BJ (cell line): ENCODE data around the gene GREM1. TPM values are rescaled to one million over a fixed set of nuclear protein-coding genes. Genes with fewer than 3 reads are reported as not detected.

Experiments used
- CTCF ChIA-PET: fragments of 350-600 bp; formaldehyde crosslinking; extraction: SDS; loops from one replicate; lab custom pipeline; 2021; ENCODE audit warnings: antibody characterized with exemption, inconsistent platforms; lab: Yijun Ruan, JAX
- POLR2A ChIA-PET: fragments of 300-600 bp; sonication (Branson Sonifier 250); formaldehyde crosslinking; extraction: SDS; loops from one replicate; lab custom pipeline; 2021; ENCODE audit warnings: antibody characterized with exemption; lab: Charles Lee
- DNase-seq: peaks from one replicate; pipeline ENCODE4 v3.0.0-alpha.2; 2011; ENCODE audit warnings: low read depth
- H3K27me3 ChIP-seq: 2 replicates; pipeline ENCODE4 v1.6.0; 2011; ENCODE audit warnings: low read length; ENCODE audit not compliant: control insufficient read depth, insufficient read depth
- H3K36me3 ChIP-seq: 2 replicates; pipeline ENCODE4 v1.5.1; 2011; ENCODE audit warnings: low read length; ENCODE audit not compliant: control insufficient read depth, insufficient read depth
- H3K4me3 ChIP-seq: 2 replicates; pipeline ENCODE4 v1.5.1; 2011; ENCODE audit warnings: low read depth, mild to moderate bottlenecking, control low read depth, low read length
- polyA minus RNA-seq: library from RNA; depleted of rRNA, polyadenylated mRNA; stranded (reverse); fragments of >200 nt; gene quantifications from 2 replicates; pipeline ENCODE4 v1.2.3, GENCODE V29; 2011; rRNA and poly(A)+ RNA removed
- polyA plus RNA-seq: library from polyadenylated mRNA; depleted of rRNA; stranded (reverse); fragments of >200 nt; gene quantifications from 2 replicates; pipeline ENCODE4 v1.2.3, GENCODE V29; 2011; rRNA removed
- TF ChIP-seq, protein P1 (sequence below): IDR thresholded peaks from 2 replicates; pipeline ENCODE4 v1.5.1; 2011; ENCODE audit warnings: low read depth, mild to moderate bottlenecking, control low read depth, inconsistent platforms, low read length, moderate library complexity; ENCODE audit not compliant: insufficient read depth

Gene GREM1
- polyA plus RNA-seq: 2,051 and 2,694 TPM in 2 replicates
- 1,647 and 2,147 TPM in 2 replicates for polyA minus RNA-seq

DNA sequence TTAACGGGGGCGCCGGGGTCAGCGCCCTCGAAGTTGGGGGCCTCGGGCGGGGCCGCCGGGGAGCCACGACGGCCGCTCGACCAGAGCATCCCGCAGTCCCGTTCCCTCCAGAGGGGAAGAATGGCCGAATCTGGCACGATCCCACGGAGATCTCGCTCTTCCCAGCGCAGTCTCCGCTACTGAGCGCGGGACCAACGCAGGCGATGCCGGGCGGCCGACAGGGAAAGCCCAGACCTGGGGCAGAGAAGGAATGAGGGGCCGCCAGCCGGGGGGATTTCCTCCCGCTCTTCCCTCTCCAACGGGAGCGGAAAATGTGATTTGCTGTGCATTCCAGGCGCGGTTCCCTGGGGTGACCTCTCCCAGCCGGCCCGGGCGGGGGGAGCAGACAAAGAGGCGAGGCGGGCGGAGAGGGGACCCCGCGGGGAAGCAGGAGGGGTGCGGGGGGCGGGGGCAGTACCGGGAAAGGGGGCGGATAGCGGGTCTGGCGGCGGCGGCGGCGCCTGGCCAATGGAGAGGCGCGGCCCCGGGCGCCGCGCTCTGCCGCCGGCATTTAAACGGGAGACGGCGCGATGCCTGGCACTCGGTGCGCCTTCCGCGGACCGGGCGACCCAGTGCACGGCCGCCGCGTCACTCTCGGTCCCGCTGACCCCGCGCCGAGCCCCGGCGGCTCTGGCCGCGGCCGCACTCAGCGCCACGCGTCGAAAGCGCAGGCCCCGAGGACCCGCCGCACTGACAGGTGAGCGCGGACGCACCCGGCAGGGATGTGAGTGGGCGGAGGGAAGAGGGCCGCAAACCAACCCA, at the start of gene GREM1:
TSS of gene GREM1 (plus strand) at position 579 of the 801 bp plus-strand sequence. CDS start 12,687 bp downstream, outside the sequence.
- no peaks in the 10 kb centered on the region for H3K27me3 ChIP-seq
- ChIA-PET CTCF (interaction anchor here (2.2 to 4.5 kb wide), 2 partner anchors 55 kb away, joined by 13 to 24 read pairs; no protein-coding TSS in a partner anchor), POLR2A (no interaction called here)
- peak within 1 kb of the TSS; percentile 92 for H3K4me3 ChIP-seq
- TF ChIP-seq, protein P1, sequence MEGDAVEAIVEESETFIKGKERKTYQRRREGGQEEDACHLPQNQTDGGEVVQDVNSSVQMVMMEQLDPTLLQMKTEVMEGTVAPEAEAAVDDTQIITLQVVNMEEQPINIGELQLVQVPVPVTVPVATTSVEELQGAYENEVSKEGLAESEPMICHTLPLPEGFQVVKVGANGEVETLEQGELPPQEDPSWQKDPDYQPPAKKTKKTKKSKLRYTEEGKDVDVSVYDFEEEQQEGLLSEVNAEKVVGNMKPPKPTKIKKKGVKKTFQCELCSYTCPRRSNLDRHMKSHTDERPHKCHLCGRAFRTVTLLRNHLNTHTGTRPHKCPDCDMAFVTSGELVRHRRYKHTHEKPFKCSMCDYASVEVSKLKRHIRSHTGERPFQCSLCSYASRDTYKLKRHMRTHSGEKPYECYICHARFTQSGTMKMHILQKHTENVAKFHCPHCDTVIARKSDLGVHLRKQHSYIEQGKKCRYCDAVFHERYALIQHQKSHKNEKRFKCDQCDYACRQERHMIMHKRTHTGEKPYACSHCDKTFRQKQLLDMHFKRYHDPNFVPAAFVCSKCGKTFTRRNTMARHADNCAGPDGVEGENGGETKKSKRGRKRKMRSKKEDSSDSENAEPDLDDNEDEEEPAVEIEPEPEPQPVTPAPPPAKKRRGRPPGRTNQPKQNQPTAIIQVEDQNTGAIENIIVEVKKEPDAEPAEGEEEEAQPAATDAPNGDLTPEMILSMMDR: no peak
- no peak for DNase-seq
- peaks cover 3% of the 10 kb centered on the region for H3K36me3 ChIP-seq

DNA sequence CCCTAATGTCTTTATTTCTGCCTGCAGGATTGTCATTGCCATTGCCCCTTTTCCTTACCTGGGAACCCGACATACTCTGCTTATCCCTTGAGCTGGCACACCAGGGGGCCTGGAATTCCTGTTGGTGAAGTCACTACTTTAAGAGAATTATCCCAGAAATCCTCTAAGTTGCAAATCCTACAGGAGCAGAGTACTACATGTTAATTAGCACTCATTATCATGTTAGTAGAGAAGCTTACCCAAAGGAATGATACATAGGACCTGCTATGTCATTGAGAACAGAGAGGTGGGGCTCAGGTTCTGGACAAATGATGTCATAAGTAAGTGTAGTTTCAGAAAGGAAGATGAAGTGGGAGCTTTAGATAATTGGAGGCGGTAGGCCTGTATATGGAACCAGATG, 48.9 kb upstream of the GREM1 start:
- DNase-seq: no peak
- POLR2A ChIA-PET: interaction anchor here (0.6 kb wide), 1 partner anchor 171 kb away, joined by 3 read pairs; no protein-coding TSS in a partner anchor

DNA sequence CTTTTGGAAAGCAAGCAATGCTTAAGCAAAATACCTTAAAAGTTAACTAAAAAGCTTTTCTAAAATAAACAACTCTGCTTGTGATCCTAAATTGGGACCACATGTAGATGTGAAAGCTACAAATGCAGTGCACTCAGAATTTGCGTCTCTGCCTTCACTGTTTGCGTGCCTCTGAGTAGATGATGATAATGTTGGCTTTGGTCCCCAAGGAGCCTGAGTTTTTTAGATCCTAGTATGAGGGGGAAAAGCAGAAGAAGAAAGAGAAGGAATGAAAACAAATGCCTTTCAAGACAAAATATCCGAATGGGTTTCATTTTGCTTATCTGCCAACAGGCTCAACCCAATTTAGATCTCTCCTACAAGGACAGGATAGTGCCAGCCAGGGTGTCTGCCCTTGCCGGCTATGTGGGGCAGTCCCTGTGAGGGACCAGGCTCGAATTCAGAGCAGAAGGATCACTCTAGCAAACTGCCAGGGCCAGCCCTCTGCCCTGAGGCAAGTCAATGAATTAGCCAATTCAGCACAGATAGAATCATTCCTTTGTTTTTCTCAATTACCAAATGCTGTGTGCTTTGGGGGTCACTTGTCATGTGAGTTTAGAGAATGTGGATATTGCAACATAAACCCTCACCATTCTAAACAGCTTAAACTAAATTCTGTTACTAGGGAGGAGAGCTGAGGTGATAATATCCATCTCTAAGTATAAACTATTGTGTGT, 47.8 kb upstream of the GREM1 start:
- TF ChIP-seq, protein P1: no peak
- ChIA-PET POLR2A (interaction anchor here (0.6 to 0.8 kb wide), 5 partner anchors 34 to 185 kb away, joined by 5 to 8 read pairs (median 7); no protein-coding TSS in a partner anchor), CTCF (interaction anchor here (0.6 to 3.6 kb wide), 15 partner anchors 8 to 324 kb away, joined by 3 to 12 read pairs (median 3); no protein-coding TSS in a partner anchor)
- Histone ChIP-seq H3K27me3 (no peaks in the 10 kb centered on the region), H3K4me3 (peak overlapping the region; percentile 22), H3K36me3 (no peaks in the 10 kb centered on the region)
- peak; percentile 87 for DNase-seq

More for the DNA sequence above, 48.9 kb upstream of the GREM1 start:
- TF ChIP-seq, protein P1: no peak
- Histone ChIP-seq H3K4me3 (no peak overlapping the region), H3K36me3 (no peaks in the 10 kb centered on the region), H3K27me3 (no peaks in the 10 kb centered on the region)
- CTCF ChIA-PET: interaction anchor here (0.8 to 3.6 kb wide), 12 partner anchors 11 to 325 kb away, joined by 3 to 12 read pairs (median 4); no protein-coding TSS in a partner anchor

DNA sequence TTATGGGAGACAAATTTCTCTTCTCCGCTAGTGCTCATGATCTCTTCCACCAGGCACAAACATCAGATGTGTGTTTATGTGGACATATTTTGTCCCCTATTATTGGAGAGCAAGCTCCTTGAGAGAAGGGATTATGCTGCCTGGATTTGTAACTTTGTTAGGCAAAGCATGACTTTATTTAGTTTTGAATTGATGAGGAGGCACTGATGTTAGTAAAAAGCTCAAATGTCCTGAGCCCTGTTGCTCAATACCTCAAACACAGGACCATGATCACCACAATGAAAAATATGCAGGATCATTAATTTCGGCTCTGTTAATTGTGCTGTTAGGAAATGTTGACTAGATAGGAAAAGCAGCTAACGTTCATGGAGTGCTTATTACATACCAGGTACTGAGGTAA, 47.2 kb upstream of the GREM1 start:
- no peak overlapping the region for H3K4me3 ChIP-seq
- POLR2A ChIA-PET: interaction anchor here (0.8 kb wide), 1 partner anchor 34 kb away, joined by 5 read pairs; no protein-coding TSS in a partner anchor
- no peak for DNase-seq
- CTCF ChIA-PET: interaction anchor here (0.9 to 3.6 kb wide), 8 partner anchors 9 to 323 kb away, joined by 3 to 12 read pairs (median 3); no protein-coding TSS in a partner anchor
- H3K27me3 ChIP-seq: no peaks in the 10 kb centered on the region
- no peaks in the 10 kb centered on the region for H3K36me3 ChIP-seq
- TF ChIP-seq, protein P1: no peak
